ENCODE measurements around the gene MOXD1.

MOXD1 gene

GRCh38 chr6:132391391-132392269 lies 9.6 kb downstream of the MOXD1 start:
- no peak overlapping the region for H3K27ac ChIP-seq
- no peak for TF ChIP-seq CTCF (conservative IDR thresholded peaks at IDR 0.05; ENCODE audit: low read depth, low read length)
- no peak overlapping the region for H3K4me2 ChIP-seq
- no peak overlapping the region for H3K9ac ChIP-seq
- H3K36me3 ChIP-seq (ENCODE audit: insufficient read depth), result no peaks in the 10 kb centered on the region
- no peak overlapping the region for H3K4me3 ChIP-seq (IDR thresholded peaks at IDR 0.05; ENCODE audit: insufficient read depth, low read depth, low read length)
- no peaks in the 10 kb centered on the region for H3K79me2 ChIP-seq (ENCODE audit: insufficient read depth, low read depth)
- no peaks in the 10 kb centered on the region for H4K20me1 ChIP-seq (ENCODE audit: insufficient read depth)
- H3K27me3 ChIP-seq (ENCODE audit: insufficient read depth, low read depth), result no peaks in the 10 kb centered on the region
- H3K4me1 ChIP-seq (ENCODE audit: low read depth, poor library complexity, severe bottlenecking), result no peaks in the 10 kb centered on the region
- H2AFZ ChIP-seq (ENCODE audit: low read depth), result no peak overlapping the region

DNA sequence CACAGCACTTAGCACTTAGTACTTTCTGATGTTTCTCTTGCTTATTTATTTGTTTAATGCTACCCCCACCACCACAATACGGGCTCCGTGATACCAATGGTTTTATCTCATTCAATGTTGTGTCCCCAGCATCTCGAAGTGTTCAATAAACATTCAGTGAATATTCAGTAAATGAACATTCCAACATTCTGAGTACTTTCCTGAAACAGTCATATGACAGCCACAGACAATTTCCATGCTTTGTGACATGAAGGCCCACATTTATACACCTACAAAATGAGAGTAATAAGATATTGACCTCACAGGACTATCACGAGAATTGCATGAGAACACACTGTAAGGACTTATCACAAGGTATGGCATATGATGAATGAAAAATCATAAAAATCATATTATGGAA lies 10.8 kb downstream of the MOXD1 start:
- H3K4me2 ChIP-seq, result no peak overlapping the region
- H3K79me2 ChIP-seq (ENCODE audit: insufficient read depth, low read depth), result no peaks in the 10 kb centered on the region

DNA sequence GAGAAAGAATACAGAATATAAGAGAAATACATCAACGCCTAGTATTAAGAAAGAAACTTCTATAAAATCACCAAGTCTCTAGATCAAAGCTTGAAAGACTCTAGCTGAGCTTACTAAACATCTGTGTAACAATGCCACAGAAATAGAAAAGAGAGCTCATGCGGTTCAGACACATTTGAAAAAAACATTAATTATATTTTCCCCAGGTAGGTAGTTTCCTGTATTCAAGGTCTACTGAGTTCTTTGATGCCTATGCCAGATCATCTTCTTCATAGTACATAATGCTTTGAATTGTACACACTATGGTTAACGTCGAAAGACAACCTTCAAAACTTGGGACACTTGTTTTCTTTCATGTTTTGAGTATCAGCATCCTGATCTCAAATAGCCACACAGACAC lies 11.3 kb downstream of the MOXD1 start:
- Histone ChIP-seq H3K9ac (no peak overlapping the region), H3K4me1 (ENCODE audit: low read depth, poor library complexity, severe bottlenecking) (no peaks in the 10 kb centered on the region), H3K27ac (no peak overlapping the region), H3K4me2 (no peak overlapping the region), H3K36me3 (ENCODE audit: insufficient read depth) (no peaks in the 10 kb centered on the region), H2AFZ (ENCODE audit: low read depth) (no peak overlapping the region), H3K4me3 (IDR thresholded peaks at IDR 0.05; ENCODE audit: insufficient read depth, low read depth, low read length) (no peak overlapping the region), H3K27me3 (ENCODE audit: insufficient read depth, low read depth) (no peaks in the 10 kb centered on the region), H4K20me1 (ENCODE audit: insufficient read depth) (no peaks in the 10 kb centered on the region), H3K79me2 (ENCODE audit: insufficient read depth, low read depth) (no peaks in the 10 kb centered on the region)
- TF ChIP-seq CTCF (conservative IDR thresholded peaks at IDR 0.05; ENCODE audit: low read depth, low read length), result no peak

More for the DNA sequence above, 10.8 kb downstream of the MOXD1 start:
- Histone ChIP-seq H3K4me1 (ENCODE audit: low read depth, poor library complexity, severe bottlenecking) (no peaks in the 10 kb centered on the region), H3K4me3 (IDR thresholded peaks at IDR 0.05; ENCODE audit: insufficient read depth, low read depth, low read length) (no peak overlapping the region), H3K27ac (no peak overlapping the region), H2AFZ (ENCODE audit: low read depth) (no peak overlapping the region), H3K27me3 (ENCODE audit: insufficient read depth, low read depth) (no peaks in the 10 kb centered on the region), H3K36me3 (ENCODE audit: insufficient read depth) (no peaks in the 10 kb centered on the region), H4K20me1 (ENCODE audit: insufficient read depth) (no peaks in the 10 kb centered on the region), H3K9ac (no peak overlapping the region)
- TF ChIP-seq CTCF (conservative IDR thresholded peaks at IDR 0.05; ENCODE audit: low read depth, low read length), result no peak

GRCh38 chr6:132388291-132388690 lies 13.0 kb downstream of the MOXD1 start:
- Histone ChIP-seq H3K79me2 (ENCODE audit: insufficient read depth, low read depth) (no peaks in the 10 kb centered on the region), H3K4me2 (no peak overlapping the region), H4K20me1 (ENCODE audit: insufficient read depth) (no peaks in the 10 kb centered on the region), H3K36me3 (ENCODE audit: insufficient read depth) (no peaks in the 10 kb centered on the region), H3K4me1 (ENCODE audit: low read depth, poor library complexity, severe bottlenecking) (no peaks in the 10 kb centered on the region), H3K4me3 (IDR thresholded peaks at IDR 0.05; ENCODE audit: insufficient read depth, low read depth, low read length) (no peak overlapping the region), H2AFZ (ENCODE audit: low read depth) (no peak overlapping the region), H3K27ac (no peak overlapping the region), H3K9ac (no peak overlapping the region), H3K27me3 (ENCODE audit: insufficient read depth, low read depth) (no peaks in the 10 kb centered on the region)
- TF ChIP-seq CTCF (conservative IDR thresholded peaks at IDR 0.05; ENCODE audit: low read depth, low read length), result no peak
